Upper lobe of left lung (tissue), 6 donors: Measurements from ENCODE around the gene IBA57. TPM values are rescaled to one million over a fixed set of nuclear protein-coding genes. Genes with fewer than 3 reads are reported as not detected.
"Not testable (repeated sequence)": the region's sequence is repeated elsewhere in the genome, so short reads cannot be mapped to it uniquely, and the experiment has no call there.

Source experiments
- ATAC-seq, 2 donors: fragments of 200-7000 bp; cut with Tn5 transposase; one replicate each; pipeline ENCODE4 v1.9.1; 2022; ENCODE audit warnings: mild to moderate bottlenecking in 2 of 2, moderate library complexity in 2 of 2; ENCODE audit not compliant: low FRiP score in 2 of 2
- DNase-seq, 2 donors: peaks; one replicate each; pipeline ENCODE4 v3.0.0-alpha.2; 2019 to 2020
- H3K27ac ChIP-seq, 4 donors: fragments of 200-600 bp; sonication (generic); one replicate each; pipeline ENCODE4 v1.5.1; 2016 to 2019
- H3K27me3 ChIP-seq, 4 donors: fragments of 200-600 bp; sonication (generic); one replicate each; pipeline ENCODE4 v1.5.1; 2017 to 2019
- H3K36me3 ChIP-seq, 4 donors: fragments of 200-600 bp; sonication (generic); one replicate each; pipeline ENCODE4 v1.5.1; 2016 to 2019
- H3K4me1 ChIP-seq, 4 donors: fragments of 200-600 bp; sonication (generic); one replicate each; pipeline ENCODE4 v1.5.1; 2018 to 2019
- H3K4me3 ChIP-seq, 4 donors: fragments of 200-600 bp; sonication (generic); one replicate each; pipeline ENCODE4 v1.5.1; 2017 to 2019; ENCODE audit warnings: mild to moderate bottlenecking in 2 of 4, moderate library complexity in 1 of 4
- H3K9me3 ChIP-seq, 4 donors: fragments of 200-600 bp; sonication (generic); one replicate each; pipeline ENCODE4 v1.5.1; 2018 to 2019
- CTCF ChIP-seq, 6 experiments: fragments of 450-650 bp in 4 of 6; fragments of 200-600 bp in 2 of 6; sonication (generic) in 2 of 6; IDR thresholded peaks; one replicate each; pipeline ENCODE4 v1.5.1; 2016 to 2019; ENCODE audit warnings: antibody characterized with exemption in 6 of 6
- EP300 ChIP-seq, 4 donors: sonication (generic); formaldehyde crosslinking; IDR thresholded peaks; one replicate each; pipeline ENCODE4 v1.5.1; 2017; ENCODE audit warnings: antibody characterized with exemption in 4 of 4, control low read depth in 2 of 4
- POLR2A ChIP-seq, 4 donors: fragments of 450-650 bp; IDR thresholded peaks; one replicate each; pipeline ENCODE4 v1.5.1; 2016 to 2017; ENCODE audit warnings: antibody characterized with exemption in 4 of 4, mild to moderate bottlenecking in 2 of 4
- POLR2AphosphoS5 ChIP-seq, 2 donors: sonication (generic); formaldehyde crosslinking; IDR thresholded peaks; one replicate each; pipeline ENCODE4 v1.5.1; 2017; ENCODE audit warnings: antibody characterized with exemption in 2 of 2
- WGBS, 2 donors: methylation state at CpG; one replicate each; pipeline ENCODE4 v1.1.5; 2017 to 2018; 5-methylcytosine and 5-hydroxymethylcytosine counted together
- total RNA-seq, 6 donors: library from RNA; depleted of rRNA in 4 of 6; stranded (reverse); fragments of >200 nt in 4 of 6; gene quantifications; one replicate each; pipeline versions ENCODE4 v1.1.0 to v1.2.1, GENCODE V29; 2016 to 2021
- donor health status: DM: no; HTN: no; CAD: no; lungs with moderate emphysema.
- donor health status: DM: no; HTN: yes; CAD: no; lungs with severe emphysema.

IBA57 gene
- total RNA-seq, 6 donors from 2014 or later, result 6.1 to 19.3 (median 13.9) TPM

GRCh38 chr1:228225165-228225710 lies 59.6 kb downstream of the IBA57 start:
- TF ChIP-seq EP300 (IDR thresholded peaks at IDR 0.05), result no peak
- no peak for TF ChIP-seq CTCF (IDR thresholded peaks at IDR 0.05)
- no peak for TF ChIP-seq POLR2A (IDR thresholded peaks at IDR 0.05)
- no peak for TF ChIP-seq POLR2AphosphoS5 (IDR thresholded peaks at IDR 0.05)
- Histone ChIP-seq H3K27me3 (no peaks in the 10 kb centered on the region), H3K4me1 (peaks cover 0 to 6% (median 0%) of the 10 kb centered on the region in 4 donors), H3K4me3 (no peak overlapping the region), H3K27ac (no peak overlapping the region), H3K36me3 (peaks cover 0 to 33% (median 28%) of the 10 kb centered on the region in 4 donors), H3K9me3 (peaks cover 4 to 17% (median 12%) of the 10 kb centered on the region in 4 donors)
- no peak for ATAC-seq
- WGBS, 2 donors, result 72 to 98% methylated on average over 2 of the region's 2 CpGs
- no peak for DNase-seq

- TF ChIP-seq POLR2AphosphoS5 (IDR thresholded peaks at IDR 0.05) (no peak), POLR2A (IDR thresholded peaks at IDR 0.05) (no peak), EP300 (IDR thresholded peaks at IDR 0.05) (no peak), CTCF (IDR thresholded peaks at IDR 0.05) (no peak)
Observed at GRCh38 chr1:228225740-228226139, 60.1 kb downstream of the IBA57 start.

GRCh38 chr1:228226141-228226874 lies 60.7 kb downstream of the IBA57 start:
- DNase-seq (no peak), ATAC-seq (no peak)
- Histone ChIP-seq H3K27me3 (no peaks in the 10 kb centered on the region), H3K4me3 (no peak overlapping the region), H3K27ac (no peak overlapping the region), H3K9me3 (peaks cover 4 to 17% (median 12%) of the 10 kb centered on the region in 4 donors), H3K4me1 (peaks cover 0 to 6% (median 0%) of the 10 kb centered on the region in 4 donors), H3K36me3 (peaks cover 0 to 29% (median 24%) of the 10 kb centered on the region in 4 donors)
- TF ChIP-seq POLR2A (IDR thresholded peaks at IDR 0.05) (no peak), EP300 (IDR thresholded peaks at IDR 0.05) (no peak), CTCF (IDR thresholded peaks at IDR 0.05) (no peak), POLR2AphosphoS5 (IDR thresholded peaks at IDR 0.05) (no peak)
- WGBS, 2 donors, result 95 to 98% methylated on average over 4 to 7 of the region's 7 CpGs

More at GRCh38 chr1:228225740-228226139, 60.1 kb downstream of the IBA57 start:
- 42 to 43% methylated on average over 2 of the region's 2 CpGs for whole genome bisulfite sequencing, 2 donors
- no peak for DNase-seq
- Histone ChIP-seq H3K27ac (no peak overlapping the region), H3K9me3 (peaks cover 4 to 17% (median 12%) of the 10 kb centered on the region in 4 donors), H3K36me3 (peaks cover 0 to 29% (median 26%) of the 10 kb centered on the region in 4 donors), H3K4me1 (peaks cover 0 to 6% (median 0%) of the 10 kb centered on the region in 4 donors), H3K27me3 (no peaks in the 10 kb centered on the region), H3K4me3 (no peak overlapping the region)
- no peak for ATAC-seq

GRCh38 chr1:228226956-228227791 lies 61.6 kb downstream of the IBA57 start:
- DNase-seq, result peak in 1 of 2 donors; percentile 24
- peaks cover 0 to 33% (median 25%) of the 10 kb centered on the region in 4 donors for H3K36me3 ChIP-seq
- no peak for ATAC-seq
- peaks cover 4 to 17% (median 12%) of the 10 kb centered on the region in 4 donors for H3K9me3 ChIP-seq
- TF ChIP-seq POLR2A (IDR thresholded peaks at IDR 0.05) (no peak), POLR2AphosphoS5 (IDR thresholded peaks at IDR 0.05) (no peak)
- no peak overlapping the region for H3K4me3 ChIP-seq
- H3K27me3 ChIP-seq, result no peaks in the 10 kb centered on the region
- WGBS, 2 donors, result 61 to 73% methylated on average over 4 to 10 of the region's 10 CpGs
- peaks cover 0 to 6% (median 0%) of the 10 kb centered on the region in 4 donors for H3K4me1 ChIP-seq
- peak overlapping the region in 1 of 4 donors; percentile 27 for H3K27ac ChIP-seq

- not testable (repeated sequence) for ATAC-seq, H3K4me1 ChIP-seq, DNase-seq, H3K27me3 ChIP-seq, H3K4me3 ChIP-seq
- WGBS, 2 donors, result 97 to 100% methylated on average over 4 to 5 of the region's 5 CpGs
- Histone ChIP-seq H3K9me3 (peaks cover 4 to 22% (median 12%) of the 10 kb centered on the region in 4 donors), H3K27ac (peak overlapping the region in 1 of 4 donors; percentile 54), H3K36me3 (peaks cover 0 to 36% (median 28%) of the 10 kb centered on the region in 4 donors)
Observed at GRCh38 chr1:228228147-228228546, 62.5 kb downstream of the IBA57 start.
